A673 (cell line): Measurements from ENCODE around the gene CBLB. TPM values are rescaled to one million over a fixed set of nuclear protein-coding genes. Genes with fewer than 3 reads are reported as not detected.

Experiments used
- BruUV-seq: library from RNA; stranded (reverse); fragments of 400-500 nt; replicated peaks from 2 replicates; lab custom pipeline; 2021; lab: Mats Ljungman, UMichigan
- CTCF ChIA-PET: fragments of 300-600 bp; sonication (Branson Sonifier 250); formaldehyde crosslinking; loops from one replicate; lab custom pipeline; 2022; ENCODE audit warnings: antibody characterized with exemption; lab: Charles Lee
- POLR2A ChIA-PET: fragments of 300-600 bp; sonication (Branson Sonifier 250); formaldehyde crosslinking; loops from one replicate; lab custom pipeline; 2022; ENCODE audit warnings: antibody characterized with exemption; ENCODE audit not compliant: low non-redundant PET; lab: Charles Lee
- DNase-seq: peaks from one replicate; pipeline ENCODE4 v3.0.0-alpha.2; 2015; ENCODE audit warnings: low spot score
- H3K27ac ChIP-seq: fragments of 200-600 bp; sonication (generic); 2 replicates; pipeline ENCODE4 v1.5.1; 2016; ENCODE audit warnings: mixed run types, low read depth, mild to moderate bottlenecking, mixed read lengths, antibody characterized with exemption, low read length; ENCODE audit not compliant: poor library complexity, severe bottlenecking
- H3K27me3 ChIP-seq: fragments of 200-600 bp; sonication (generic); replicated peaks from 2 replicates; pipeline ENCODE4 v1.6.1; 2017; ENCODE audit warnings: mixed run types, low read depth, mild to moderate bottlenecking, mixed read lengths, antibody characterized with exemption, low read length; ENCODE audit not compliant: insufficient read depth, poor library complexity
- H3K36me3 ChIP-seq: fragments of 200-600 bp; sonication (generic); 2 replicates; pipeline ENCODE4 v1.6.1; 2016; ENCODE audit warnings: mixed run types, mild to moderate bottlenecking, mixed read lengths, antibody characterized with exemption, low read length; ENCODE audit not compliant: insufficient read depth, poor library complexity, severe bottlenecking
- H3K4me1 ChIP-seq: fragments of 200-600 bp; sonication (generic); 2 replicates; pipeline ENCODE4 v1.6.1; 2017; ENCODE audit warnings: mixed run types, mild to moderate bottlenecking, mixed read lengths, antibody characterized with exemption, low read length; ENCODE audit not compliant: insufficient read depth, poor library complexity, severe bottlenecking
- H3K4me3 ChIP-seq: fragments of 200-600 bp; sonication (generic); 2 replicates; pipeline ENCODE4 v1.5.1; 2016; ENCODE audit warnings: low read depth, mixed run types, mild to moderate bottlenecking, mixed read lengths, low read length; ENCODE audit not compliant: poor library complexity, severe bottlenecking
- H3K9me3 ChIP-seq: fragments of 200-600 bp; sonication (generic); 2 replicates; pipeline ENCODE4 v1.6.1; 2016; ENCODE audit warnings: mixed run types, low read depth, mild to moderate bottlenecking, mixed read lengths, antibody characterized with exemption, low read length; ENCODE audit not compliant: poor library complexity, severe bottlenecking
- EZH2 ChIP-seq: fragments of 200-600 bp; sonication (generic); IDR thresholded peaks from 2 replicates; pipeline ENCODE4 v1.6.1; 2017; ENCODE audit warnings: borderline replicate concordance, low read depth, mild to moderate bottlenecking, mixed read lengths, antibody characterized with exemption, low read length; ENCODE audit not compliant: poor library complexity, severe bottlenecking
- intact Hi-C: fragments of 100-400 bp; cut with micrococcal nuclease; formaldehyde crosslinking; loops from one replicate; pipeline ENCODE4 v1.10.0; 2022; ENCODE audit not compliant: unreplicated experiment
- total RNA-seq: library from RNA; stranded (reverse); gene quantifications from 2 replicates; pipeline ENCODE4 v1.2.3, GENCODE V29; 2021
- TF ChIP-seq, protein P1 (sequence below): fragments of 300-800, 200-600 bp; sonication (generic); conservative IDR thresholded peaks from 2 replicates; pipeline ENCODE4 v1.5.1; 2017; ENCODE audit warnings: low read depth, mild to moderate bottlenecking, antibody characterized with exemption, low read length, moderate library complexity, mixed read lengths

Gene CBLB
- total RNA-seq, 1 experiment from 2014 or later, result 23.3 TPM

DNA sequence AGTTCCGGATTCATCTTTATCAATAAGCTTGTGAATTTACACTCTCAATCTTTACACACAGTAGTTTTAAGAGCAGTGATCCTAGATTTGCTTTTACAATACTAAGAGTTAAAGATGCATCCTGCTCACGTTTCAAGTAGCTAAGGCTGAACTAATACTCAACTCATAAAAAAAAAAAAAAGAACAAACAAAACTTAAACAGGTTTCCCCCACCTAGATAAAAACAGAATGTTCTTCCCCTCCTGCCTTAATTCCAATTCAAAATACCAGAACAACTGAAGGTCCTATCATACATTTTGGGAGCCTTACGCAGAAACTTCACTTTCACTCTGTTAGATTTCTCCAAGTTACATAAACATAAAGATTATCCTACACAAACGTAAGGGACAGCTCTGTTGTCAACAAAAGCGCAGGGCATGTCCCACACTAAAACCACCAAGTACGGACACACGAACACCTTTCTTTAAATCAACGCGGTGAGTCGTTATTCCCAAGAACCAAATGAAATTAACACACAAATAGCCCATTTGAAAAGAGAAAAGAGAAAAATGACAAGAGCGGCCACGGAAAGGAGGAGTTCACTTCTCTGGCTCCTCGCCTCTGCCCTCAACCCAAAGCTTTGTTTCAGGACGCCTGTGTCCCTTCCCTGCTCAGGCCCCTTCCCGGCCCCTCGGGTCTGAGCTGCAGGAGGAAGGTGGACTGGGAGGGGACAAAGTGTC, 941 bp downstream of the CBLB start:
- POLR2A ChIA-PET, result no interaction called here
- CTCF ChIA-PET, result no interaction called here

DNA sequence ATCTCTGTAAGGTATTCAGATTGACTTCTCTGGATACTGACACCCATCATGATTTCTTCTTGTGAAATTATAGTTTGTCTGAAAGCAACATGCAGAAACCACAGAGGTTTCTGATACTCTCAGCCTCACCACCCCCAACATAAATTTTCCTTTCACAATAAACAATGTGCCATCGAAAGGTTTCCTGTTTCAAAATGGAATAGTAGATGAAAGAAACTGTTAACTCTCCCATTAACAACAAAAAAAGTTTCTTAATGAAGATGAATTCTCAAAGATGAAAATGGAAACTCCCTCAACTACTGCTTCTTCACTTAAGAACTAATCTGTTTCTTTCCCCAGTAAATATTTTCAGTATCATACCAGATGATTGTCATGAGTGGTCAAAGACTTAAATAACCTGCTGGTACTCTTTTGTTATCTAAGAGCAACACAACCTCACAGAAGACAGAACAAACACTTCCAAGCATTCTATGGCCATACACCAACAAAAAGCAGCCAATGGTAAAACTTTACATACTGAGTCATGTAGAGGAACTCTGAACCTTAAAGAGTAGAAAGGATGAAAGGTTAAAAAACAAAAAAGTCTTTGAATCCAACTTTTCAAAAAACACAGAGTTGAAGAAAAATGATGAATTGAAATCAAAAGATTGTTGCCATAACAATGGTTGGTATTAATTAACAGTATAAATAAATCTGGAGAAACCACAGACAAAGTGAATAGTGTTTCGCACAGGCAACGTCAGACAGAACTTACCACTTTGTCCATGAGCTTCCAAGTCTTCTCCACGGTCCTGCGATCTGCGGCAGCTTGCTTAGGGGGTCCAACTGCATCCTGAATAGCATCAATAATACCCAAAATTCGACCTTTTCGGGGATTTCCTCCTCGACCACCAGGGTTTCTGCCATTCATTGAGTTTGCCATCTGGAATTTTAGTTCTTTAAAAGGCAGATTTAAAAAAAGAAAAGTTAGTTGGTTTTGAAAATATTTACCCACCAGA, 1.9 kb downstream of the CBLB start:
- DNase-seq, result no peak
- Histone ChIP-seq H3K36me3 (peaks cover 6% of the 10 kb centered on the region), H3K27ac (no peak overlapping the region), H3K9me3 (no peaks in the 10 kb centered on the region), H3K27me3 (no peaks in the 10 kb centered on the region), H3K4me1 (peaks cover 34% of the 10 kb centered on the region), H3K4me3 (peak overlapping the region; percentile 88)
- POLR2A ChIA-PET, result no interaction called here
- intact Hi-C loops, result loop anchor here (5.0 kb wide), 1 partner anchor 175 kb away; no protein-coding TSS in a partner anchor
- CTCF ChIA-PET, result no interaction called here
- TF ChIP-seq, protein P1, sequence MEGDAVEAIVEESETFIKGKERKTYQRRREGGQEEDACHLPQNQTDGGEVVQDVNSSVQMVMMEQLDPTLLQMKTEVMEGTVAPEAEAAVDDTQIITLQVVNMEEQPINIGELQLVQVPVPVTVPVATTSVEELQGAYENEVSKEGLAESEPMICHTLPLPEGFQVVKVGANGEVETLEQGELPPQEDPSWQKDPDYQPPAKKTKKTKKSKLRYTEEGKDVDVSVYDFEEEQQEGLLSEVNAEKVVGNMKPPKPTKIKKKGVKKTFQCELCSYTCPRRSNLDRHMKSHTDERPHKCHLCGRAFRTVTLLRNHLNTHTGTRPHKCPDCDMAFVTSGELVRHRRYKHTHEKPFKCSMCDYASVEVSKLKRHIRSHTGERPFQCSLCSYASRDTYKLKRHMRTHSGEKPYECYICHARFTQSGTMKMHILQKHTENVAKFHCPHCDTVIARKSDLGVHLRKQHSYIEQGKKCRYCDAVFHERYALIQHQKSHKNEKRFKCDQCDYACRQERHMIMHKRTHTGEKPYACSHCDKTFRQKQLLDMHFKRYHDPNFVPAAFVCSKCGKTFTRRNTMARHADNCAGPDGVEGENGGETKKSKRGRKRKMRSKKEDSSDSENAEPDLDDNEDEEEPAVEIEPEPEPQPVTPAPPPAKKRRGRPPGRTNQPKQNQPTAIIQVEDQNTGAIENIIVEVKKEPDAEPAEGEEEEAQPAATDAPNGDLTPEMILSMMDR, result no peak
- TF ChIP-seq EZH2, result no peak
- BruUV-seq, result no TSS peak

More for the DNA sequence above, 941 bp downstream of the CBLB start:
- TF ChIP-seq EZH2, result no peak
- TF ChIP-seq, protein P1, result no peak
- BruUV-seq, result TSS peak; percentile 40
- intact Hi-C loops, result loop anchor here (5.0 kb wide), 1 partner anchor 176 kb away; no protein-coding TSS in a partner anchor
- Histone ChIP-seq H3K36me3 (peaks cover 6% of the 10 kb centered on the region), H3K4me3 (peak overlapping the region; percentile 88), H3K27me3 (no peaks in the 10 kb centered on the region), H3K9me3 (no peaks in the 10 kb centered on the region), H3K27ac (peak overlapping the region; percentile 87), H3K4me1 (peaks cover 34% of the 10 kb centered on the region)
- peak; percentile 6 for DNase-seq

DNA sequence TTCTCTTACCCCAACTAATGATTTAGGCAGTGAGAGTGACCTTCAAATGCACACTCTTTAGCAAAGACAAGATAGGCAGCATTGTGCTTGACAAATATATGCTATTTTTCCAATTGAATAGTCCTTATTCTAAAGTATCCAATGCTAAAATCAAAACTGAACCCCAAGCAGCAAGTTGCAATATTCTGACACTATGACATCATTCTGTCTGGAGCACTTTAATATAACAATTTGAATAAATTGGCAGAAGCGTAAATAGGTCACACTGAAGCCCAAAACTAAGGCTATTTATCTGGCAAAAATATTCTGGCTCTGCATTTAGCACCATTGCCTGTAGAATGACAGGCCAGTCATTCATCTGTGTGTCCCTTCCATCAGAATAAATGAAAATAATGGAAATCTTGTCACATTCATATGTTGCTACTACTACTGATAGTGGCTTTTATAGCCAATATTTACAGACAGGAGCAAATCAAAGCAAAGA, 2.9 kb downstream of the CBLB start:
- Histone ChIP-seq H3K27ac (no peak overlapping the region), H3K9me3 (no peaks in the 10 kb centered on the region), H3K27me3 (no peaks in the 10 kb centered on the region), H3K36me3 (peaks cover 6% of the 10 kb centered on the region), H3K4me3 (peak overlapping the region; percentile 1), H3K4me1 (peaks cover 34% of the 10 kb centered on the region)
- no peak for DNase-seq
- TF ChIP-seq, protein P1, result no peak
- no peak for TF ChIP-seq EZH2
- ChIA-PET CTCF (no interaction called here), POLR2A (no interaction called here)
- intact Hi-C loops, result loop anchor here (5.0 kb wide), 1 partner anchor 174 kb away; no protein-coding TSS in a partner anchor
- BruUV-seq, result no TSS peak
